HepG2 (cell line): ENCODE measurements around the gene ANGPTL2. TPM values are rescaled to one million over a fixed set of nuclear protein-coding genes. Genes with fewer than 3 reads are reported as not detected.

Experiments used
- CHD2 ChIP-seq: IDR thresholded peaks from 2 replicates; pipeline ENCODE4 v1.6.1; 2011; ENCODE audit warnings: low read depth, low read length, improper control_type of control experiment
- MAFF ChIP-seq: IDR thresholded peaks from 2 replicates; pipeline ENCODE4 v1.6.1; 2011; ENCODE audit warnings: low read depth, low read length, improper control_type of control experiment
- MAFK ChIP-seq, 2 experiments: IDR thresholded peaks in 1 of 2; conservative IDR thresholded peaks in 1 of 2; 2 replicates each; pipeline ENCODE4 v1.6.1; 2011; ENCODE audit warnings: improper control_type of control experiment in 2 of 2, low read length in 2 of 2
- NCOR1 ChIP-seq: fragments of 200-600 bp; sonication (generic); IDR thresholded peaks from 2 replicates; pipeline ENCODE4 v1.7.0; 2017; ENCODE audit warnings: antibody characterized with exemption, low read length, borderline replicate concordance
- PAXIP1 ChIP-seq: sonication (generic); formaldehyde crosslinking; conservative IDR thresholded peaks from 2 replicates; pipeline ENCODE4 v1.4.0; 2020; ENCODE audit warnings: mild to moderate bottlenecking, missing genetic modification reagents, moderate library complexity
- SMC3 ChIP-seq: IDR thresholded peaks from 2 replicates; pipeline ENCODE4 v1.6.1; 2011; ENCODE audit warnings: low read length, improper control_type of control experiment
- TAF1 ChIP-seq: sonication (generic); formaldehyde crosslinking; IDR thresholded peaks from 2 replicates; pipeline ENCODE4 v1.4.0; 2020; ENCODE audit warnings: missing genetic modification reagents
- YEATS4 ChIP-seq: sonication (generic); formaldehyde crosslinking; IDR thresholded peaks from 2 replicates; pipeline ENCODE4 v1.4.0; 2020; ENCODE audit warnings: missing genetic modification reagents, borderline replicate concordance
- ZFY ChIP-seq: sonication (generic); formaldehyde crosslinking; IDR thresholded peaks from 2 replicates; pipeline ENCODE4 v1.4.0; 2020; ENCODE audit warnings: missing genetic modification reagents
- ZNF180 ChIP-seq: sonication (generic); formaldehyde crosslinking; IDR thresholded peaks from 2 replicates; pipeline ENCODE4 v1.4.0; 2020; ENCODE audit warnings: low read depth, missing genetic modification reagents, borderline replicate concordance
- ZNF292 ChIP-seq: sonication (generic); formaldehyde crosslinking; IDR thresholded peaks from 2 replicates; pipeline ENCODE4 v1.8.1; 2022; ENCODE audit warnings: mild to moderate bottlenecking, low read depth, missing genetic modification reagents, borderline replicate concordance
- ZNF431 ChIP-seq: sonication (generic); formaldehyde crosslinking; IDR thresholded peaks from 2 replicates; pipeline ENCODE4 v1.9.0; 2022; ENCODE audit warnings: missing genetic modification reagents, low read depth, mild to moderate bottlenecking, borderline replicate concordance
- polyA plus RNA-seq, 8 experiments: library from polyadenylated mRNA; depleted of rRNA in 3 of 8; stranded (reverse) in 7 of 8; unstranded in 1 of 8; fragments of >200 nt; fragmentation: Illumina TruSeq in 4 of 8; extraction: Trizol in 4 of 8; gene quantifications; 2 replicates each; pipeline versions ENCODE4 v1.2.1 to v1.2.3, GENCODE V29; 2011 to 2016; ENCODE audit warnings: low read depth in 4 of 8, missing spikeins in 1 of 8, mixed read lengths in 1 of 8; ENCODE audit not compliant: insufficient read depth in 1 of 8
- total RNA-seq, 5 experiments: library from RNA; depleted of rRNA; stranded (reverse); fragments of >200 nt; fragmentation: Illumina TruSeq; extraction: Trizol; gene quantifications; 2 replicates each; pipeline ENCODE4 v1.2.3, GENCODE V29; 2016; ENCODE audit warnings: low read depth in 1 of 5
- TF ChIP-seq, protein P1 (sequence below): sonication (generic); formaldehyde crosslinking; IDR thresholded peaks from 2 replicates; pipeline ENCODE4 v1.4.0; 2020; ENCODE audit warnings: low read depth, missing genetic modification reagents
- TF ChIP-seq, protein P2 (sequence below): sonication (generic); formaldehyde crosslinking; IDR thresholded peaks from 2 replicates; pipeline ENCODE4 v1.4.0; 2020; ENCODE audit warnings: missing genetic modification reagents, borderline replicate concordance
- TF ChIP-seq, protein P3 (sequence below): sonication (generic); formaldehyde crosslinking; IDR thresholded peaks from 2 replicates; pipeline ENCODE4 v1.5.1; 2020; ENCODE audit warnings: missing genetic modification reagents, mild to moderate bottlenecking, borderline replicate concordance
- TF ChIP-seq, protein P4 (sequence below): sonication (generic); formaldehyde crosslinking; IDR thresholded peaks from 2 replicates; pipeline ENCODE4 v1.4.0; 2020; ENCODE audit warnings: mild to moderate bottlenecking, missing genetic modification reagents

The ANGPTL2 gene
- total and polyA plus RNA-seq, 2 of the 13 experiments (the other 11 are each of a cell fraction or from before 2014, with no cell fraction given), result 0.91 to 21.0 TPM

DNA sequence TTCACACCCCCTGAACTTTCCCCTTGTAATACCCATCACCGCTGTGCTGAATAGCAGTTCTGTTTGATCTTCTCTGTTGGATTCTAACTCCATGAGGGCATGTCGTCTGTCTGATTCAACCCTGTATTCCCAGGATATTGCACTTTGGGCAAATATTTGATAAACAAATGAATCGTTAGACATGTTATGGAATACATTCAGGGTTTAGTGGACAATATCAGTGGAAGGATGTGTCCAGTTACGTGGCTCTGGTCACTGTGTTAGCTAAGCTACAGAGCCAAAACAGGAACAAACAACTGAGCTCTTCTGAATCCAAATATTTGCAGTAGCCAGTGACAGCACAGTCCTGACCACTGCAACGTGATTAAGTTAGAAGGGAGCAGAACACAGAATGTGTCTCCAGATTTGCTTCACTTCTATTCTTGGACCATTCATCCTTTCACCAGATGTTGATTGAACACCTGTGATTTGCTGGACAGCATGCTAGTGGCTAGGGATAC lies 13.2 kb downstream of the ANGPTL2 start (continued):
- TF ChIP-seq, protein P1, sequence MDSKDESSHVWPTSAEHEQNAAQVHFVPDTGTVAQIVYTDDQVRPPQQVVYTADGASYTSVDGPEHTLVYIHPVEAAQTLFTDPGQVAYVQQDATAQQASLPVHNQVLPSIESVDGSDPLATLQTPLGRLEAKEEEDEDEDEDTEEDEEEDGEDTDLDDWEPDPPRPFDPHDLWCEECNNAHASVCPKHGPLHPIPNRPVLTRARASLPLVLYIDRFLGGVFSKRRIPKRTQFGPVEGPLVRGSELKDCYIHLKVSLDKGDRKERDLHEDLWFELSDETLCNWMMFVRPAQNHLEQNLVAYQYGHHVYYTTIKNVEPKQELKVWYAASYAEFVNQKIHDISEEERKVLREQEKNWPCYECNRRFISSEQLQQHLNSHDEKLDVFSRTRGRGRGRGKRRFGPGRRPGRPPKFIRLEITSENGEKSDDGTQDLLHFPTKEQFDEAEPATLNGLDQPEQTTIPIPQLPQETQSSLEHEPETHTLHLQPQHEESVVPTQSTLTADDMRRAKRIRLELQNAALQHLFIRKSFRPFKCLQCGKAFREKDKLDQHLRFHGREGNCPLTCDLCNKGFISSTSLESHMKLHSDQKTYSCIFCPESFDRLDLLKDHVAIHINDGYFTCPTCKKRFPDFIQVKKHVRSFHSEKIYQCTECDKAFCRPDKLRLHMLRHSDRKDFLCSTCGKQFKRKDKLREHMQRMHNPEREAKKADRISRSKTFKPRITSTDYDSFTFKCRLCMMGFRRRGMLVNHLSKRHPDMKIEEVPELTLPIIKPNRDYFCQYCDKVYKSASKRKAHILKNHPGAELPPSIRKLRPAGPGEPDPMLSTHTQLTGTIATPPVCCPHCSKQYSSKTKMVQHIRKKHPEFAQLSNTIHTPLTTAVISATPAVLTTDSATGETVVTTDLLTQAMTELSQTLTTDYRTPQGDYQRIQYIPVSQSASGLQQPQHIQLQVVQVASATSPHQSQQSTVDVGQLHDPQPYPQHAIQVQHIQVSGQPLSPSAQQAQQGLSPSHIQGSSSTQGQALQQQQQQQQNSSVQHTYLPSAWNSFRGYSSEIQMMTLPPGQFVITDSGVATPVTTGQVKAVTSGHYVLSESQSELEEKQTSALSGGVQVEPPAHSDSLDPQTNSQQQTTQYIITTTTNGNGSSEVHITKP (CRISPR knock-in tag), result no peak
- no peak for TF ChIP-seq ZNF180 (CRISPR knock-in tag)
- no peak for TF ChIP-seq CHD2
- 0 out of 2 replicates have a peak, but pooled peaks have one; percentile 2 for TF ChIP-seq SMC3
- no peak for TF ChIP-seq YEATS4 (CRISPR knock-in tag)
- TF ChIP-seq MAFF, result peak; percentile 23; the same call in 1 of the 2 replicates
- TF ChIP-seq ZNF292 (CRISPR knock-in tag), result peak; percentile 60; the same call in 1 of the 2 replicates
- TF ChIP-seq, protein P2, sequence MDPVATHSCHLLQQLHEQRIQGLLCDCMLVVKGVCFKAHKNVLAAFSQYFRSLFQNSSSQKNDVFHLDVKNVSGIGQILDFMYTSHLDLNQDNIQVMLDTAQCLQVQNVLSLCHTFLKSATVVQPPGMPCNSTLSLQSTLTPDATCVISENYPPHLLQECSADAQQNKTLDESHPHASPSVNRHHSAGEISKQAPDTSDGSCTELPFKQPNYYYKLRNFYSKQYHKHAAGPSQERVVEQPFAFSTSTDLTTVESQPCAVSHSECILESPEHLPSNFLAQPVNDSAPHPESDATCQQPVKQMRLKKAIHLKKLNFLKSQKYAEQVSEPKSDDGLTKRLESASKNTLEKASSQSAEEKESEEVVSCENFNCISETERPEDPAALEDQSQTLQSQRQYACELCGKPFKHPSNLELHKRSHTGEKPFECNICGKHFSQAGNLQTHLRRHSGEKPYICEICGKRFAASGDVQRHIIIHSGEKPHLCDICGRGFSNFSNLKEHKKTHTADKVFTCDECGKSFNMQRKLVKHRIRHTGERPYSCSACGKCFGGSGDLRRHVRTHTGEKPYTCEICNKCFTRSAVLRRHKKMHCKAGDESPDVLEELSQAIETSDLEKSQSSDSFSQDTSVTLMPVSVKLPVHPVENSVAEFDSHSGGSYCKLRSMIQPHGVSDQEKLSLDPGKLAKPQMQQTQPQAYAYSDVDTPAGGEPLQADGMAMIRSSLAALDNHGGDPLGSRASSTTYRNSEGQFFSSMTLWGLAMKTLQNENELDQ (CRISPR knock-in tag), result no peak
- no peak for TF ChIP-seq MAFK (conservative IDR thresholded peaks at IDR 0.05 in 1 of 2, IDR thresholded peaks at IDR 0.05 in 1 of 2; ENCODE audit: low read length in 2 of 2)
- TF ChIP-seq NCOR1, result peak; percentile 68; the same call in 1 of the 2 replicates
- peak; percentile 55; the same call in 1 of the 2 replicates for TF ChIP-seq ZNF431 (CRISPR knock-in tag)
- no peak for TF ChIP-seq TAF1
- peak; percentile 93 for TF ChIP-seq PAXIP1 (CRISPR knock-in tag)
- TF ChIP-seq, protein P3, sequence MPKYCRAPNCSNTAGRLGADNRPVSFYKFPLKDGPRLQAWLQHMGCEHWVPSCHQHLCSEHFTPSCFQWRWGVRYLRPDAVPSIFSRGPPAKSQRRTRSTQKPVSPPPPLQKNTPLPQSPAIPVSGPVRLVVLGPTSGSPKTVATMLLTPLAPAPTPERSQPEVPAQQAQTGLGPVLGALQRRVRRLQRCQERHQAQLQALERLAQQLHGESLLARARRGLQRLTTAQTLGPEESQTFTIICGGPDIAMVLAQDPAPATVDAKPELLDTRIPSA (CRISPR knock-in tag), result no peak
- no peak for TF ChIP-seq ZFY (CRISPR knock-in tag)
- TF ChIP-seq, protein P4, sequence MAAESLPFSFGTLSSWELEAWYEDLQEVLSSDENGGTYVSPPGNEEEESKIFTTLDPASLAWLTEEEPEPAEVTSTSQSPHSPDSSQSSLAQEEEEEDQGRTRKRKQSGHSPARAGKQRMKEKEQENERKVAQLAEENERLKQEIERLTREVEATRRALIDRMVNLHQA, result no peak
